GM19025 (cell line): ENCODE results near the gene TMEM80.
"Not testable (repeated sequence)": the region's sequence is repeated elsewhere in the genome, so short reads cannot be mapped to it uniquely, and the experiment has no call there.

Experiments used
- ATAC-seq: cut with Tn5 transposase; IDR thresholded peaks from one replicate; pipeline ENCODE4 v1.9.1; 2021; ENCODE audit warnings: mild to moderate bottlenecking, low read depth, moderate library complexity; ENCODE audit not compliant: unreplicated experiment

Gene TMEM80

DNA sequence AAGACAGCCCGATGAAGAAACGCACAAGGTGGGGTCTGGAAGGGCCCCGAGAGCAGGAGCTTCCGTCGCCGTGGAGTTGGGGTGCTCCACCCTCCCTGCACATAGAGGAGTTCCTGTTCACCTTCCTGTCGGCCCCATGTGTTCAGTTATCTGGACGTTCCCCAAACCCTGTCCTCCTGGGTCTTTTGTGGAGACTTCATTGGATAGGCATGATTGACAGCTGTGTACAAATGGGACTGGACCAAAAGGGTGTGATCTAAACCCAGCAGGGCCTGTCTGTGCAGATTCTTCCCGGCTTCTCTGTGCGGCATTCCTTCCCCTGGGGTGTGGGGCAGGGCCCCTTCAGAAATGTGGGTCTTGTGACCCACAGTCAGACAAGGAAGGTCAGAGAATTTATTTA is 42.3 kb downstream of the TMEM80 start:
- not testable (repeated sequence) for ATAC-seq

DNA sequence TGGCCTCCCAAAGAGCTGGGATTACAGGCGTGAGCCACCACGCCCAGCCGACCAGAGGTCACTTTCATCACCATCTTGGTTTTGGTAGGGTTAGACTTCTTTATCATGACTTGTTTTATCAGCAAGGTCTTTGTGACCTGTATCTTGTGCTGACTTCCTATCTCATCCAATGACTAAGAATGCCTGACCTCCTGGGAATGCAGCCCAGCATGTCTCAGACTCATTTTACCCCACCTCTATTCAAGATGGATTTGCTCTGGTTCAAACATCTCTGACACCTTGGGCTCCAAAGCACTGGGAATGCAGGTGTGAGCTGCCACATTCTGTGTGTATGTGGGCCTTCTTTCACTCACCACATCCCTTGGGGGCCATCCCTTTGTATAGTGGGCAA is 46.5 kb downstream of the TMEM80 start:
- ATAC-seq, result no peak

DNA sequence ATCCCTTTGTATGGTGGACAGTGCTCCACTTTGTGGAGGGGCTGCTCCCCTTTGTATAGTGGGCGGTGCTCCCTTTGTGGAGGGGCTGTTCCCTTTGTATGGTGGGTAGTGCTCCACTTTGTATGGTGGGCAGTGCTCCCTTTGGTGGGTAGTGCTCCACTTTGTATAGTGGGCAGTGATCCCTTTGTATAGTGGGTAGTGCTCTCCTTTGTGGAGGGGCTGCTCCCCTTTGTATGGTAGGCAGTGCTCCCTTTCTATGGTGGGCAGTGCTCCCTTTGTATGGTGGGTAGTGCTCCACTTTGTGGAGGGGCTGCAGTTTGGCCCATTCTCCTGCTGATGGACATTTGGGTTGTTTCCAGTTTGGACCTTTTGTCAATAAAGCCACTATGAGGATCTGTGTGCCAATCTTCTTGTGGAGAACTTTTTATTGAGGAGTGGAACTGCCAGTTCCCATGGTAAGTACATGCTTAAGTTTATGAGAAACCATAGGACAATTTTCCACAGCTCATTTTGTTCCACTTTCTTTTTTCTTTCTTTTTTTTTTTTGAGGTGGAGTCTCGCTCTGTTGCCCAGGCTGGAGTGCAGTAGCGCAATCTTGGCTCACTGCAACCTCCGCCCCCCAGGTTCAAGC is 47.1 kb downstream of the TMEM80 start:
- ATAC-seq, result no peak

DNA sequence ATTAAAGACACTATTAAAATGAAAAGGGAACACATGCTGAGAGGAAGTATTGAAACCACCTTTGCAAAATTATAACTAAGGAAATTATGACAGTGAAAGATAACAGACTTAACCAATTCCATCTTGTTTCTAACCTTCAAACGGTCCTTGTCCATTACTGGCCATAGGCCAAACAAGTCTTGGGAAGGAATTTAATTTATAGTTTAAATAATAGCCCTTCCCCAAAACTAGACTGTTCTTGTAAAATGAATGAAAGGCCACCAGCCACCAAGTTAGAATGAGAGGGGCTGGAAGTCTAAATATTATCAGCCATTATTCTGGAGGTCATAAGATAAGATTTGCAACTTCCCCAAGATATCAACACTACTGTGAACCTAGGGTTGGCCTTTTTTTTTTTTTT is 49.8 kb downstream of the TMEM80 start:
- ATAC-seq, result no peak

DNA sequence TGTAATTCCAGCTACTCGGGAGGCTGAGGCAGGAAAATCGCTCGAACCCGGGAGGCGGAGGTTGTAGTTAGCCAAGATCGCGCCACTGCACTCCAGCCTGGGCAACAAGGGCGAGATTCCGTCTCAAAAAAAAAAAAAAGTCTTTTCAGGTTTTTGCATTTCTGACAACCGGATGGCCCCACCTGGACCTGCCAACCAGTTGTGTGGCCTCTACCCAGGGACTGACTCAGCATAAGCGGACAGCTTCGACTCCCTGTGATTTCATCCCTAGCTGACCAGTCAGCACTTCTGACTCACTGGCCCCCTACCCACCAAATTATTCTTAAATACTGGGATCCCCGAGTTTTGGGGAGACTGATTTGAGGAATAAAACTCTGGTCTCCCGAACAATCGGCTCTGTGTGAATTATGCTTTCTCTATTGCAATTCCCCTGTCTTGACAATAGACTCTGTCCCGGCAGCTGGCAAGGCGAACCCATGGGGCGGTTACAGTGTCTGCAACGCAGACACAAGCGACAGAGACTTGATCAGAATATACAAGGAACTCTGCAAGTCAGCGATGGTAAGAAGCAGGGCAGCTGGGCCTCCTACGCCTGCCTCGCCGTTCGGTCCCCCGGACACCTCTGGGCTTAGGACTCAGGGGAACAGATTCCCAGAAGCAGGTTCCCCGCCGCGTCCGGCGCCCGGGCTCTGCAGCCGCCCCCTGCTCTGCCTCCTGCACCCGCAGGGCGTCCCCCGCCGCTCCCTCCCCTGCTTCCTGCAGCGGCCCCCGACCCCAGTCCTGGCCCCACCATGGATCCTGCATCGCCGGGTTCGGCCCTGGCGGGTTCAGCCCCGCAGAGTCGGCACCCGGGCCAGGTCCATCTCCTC is 50.9 kb downstream of the TMEM80 start:
- ATAC-seq, result no peak

DNA sequence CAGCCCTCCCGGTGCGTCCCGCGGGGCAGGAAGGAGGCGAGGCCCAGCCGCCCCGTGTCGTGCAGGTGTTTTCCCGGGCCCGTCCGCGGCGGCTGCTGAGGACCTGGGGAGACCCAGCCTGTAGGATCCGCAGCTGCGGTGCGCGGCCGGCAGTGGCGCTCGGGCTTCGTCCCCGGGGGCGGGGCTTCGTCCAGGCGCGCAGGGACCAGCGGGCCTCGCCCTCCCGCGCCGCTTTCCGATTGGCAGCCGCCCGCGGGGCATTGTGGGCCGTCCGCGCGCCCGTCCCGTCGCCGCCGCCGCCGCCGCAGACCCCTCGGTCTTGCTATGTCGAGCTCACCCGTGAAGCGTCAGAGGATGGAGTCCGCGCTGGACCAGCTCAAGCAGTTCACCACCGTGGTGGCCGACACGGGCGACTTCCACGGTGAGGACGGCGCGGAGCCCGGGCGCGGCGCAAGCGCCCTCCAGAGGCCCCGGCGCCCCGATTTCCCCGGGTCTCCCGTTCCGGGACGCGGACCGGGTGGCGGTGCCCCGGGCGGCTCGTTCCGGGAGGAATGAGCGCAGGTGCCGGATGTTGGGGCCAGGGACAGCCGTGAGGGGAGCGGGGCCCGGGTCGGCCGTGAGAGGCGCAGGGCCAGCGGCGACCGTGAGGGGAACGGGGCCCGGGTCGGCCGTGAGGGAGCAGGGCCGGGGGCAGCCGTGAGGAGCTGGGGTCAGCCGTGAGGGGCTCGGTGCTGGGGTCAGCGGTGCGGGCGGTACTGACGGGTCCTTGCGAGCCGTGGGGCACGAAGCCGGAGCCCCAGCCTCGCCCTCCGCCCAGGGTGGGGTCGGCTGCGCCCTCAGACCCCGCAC is 51.8 kb downstream of the TMEM80 start, which contains the start of gene TALDO1:
Gene TALDO1, plus strand, starts transcription at position 307 of the 849 bp plus-strand sequence. Its CDS starts 18 bp downstream, at position 325.
- peak; percentile 94 for ATAC-seq

DNA sequence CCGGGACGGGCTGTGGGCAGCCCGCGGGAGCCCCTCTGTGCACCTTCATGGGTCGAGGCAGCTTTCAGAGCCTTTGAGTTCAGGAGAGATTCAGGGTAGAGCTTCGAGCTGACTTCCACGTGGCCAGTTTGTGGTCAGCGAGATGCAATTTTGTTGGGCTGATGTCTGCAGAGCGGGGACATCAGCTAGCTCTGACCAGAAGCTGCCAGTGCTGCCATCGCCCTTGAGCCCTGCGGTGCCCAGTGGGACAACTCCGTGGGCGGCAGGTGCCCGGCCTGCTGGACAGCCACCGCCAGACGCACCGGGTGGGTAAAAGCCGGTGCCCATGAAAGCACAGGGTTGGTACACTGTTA is 52.4 kb downstream of the TMEM80 start:
- ATAC-seq, result no peak

DNA sequence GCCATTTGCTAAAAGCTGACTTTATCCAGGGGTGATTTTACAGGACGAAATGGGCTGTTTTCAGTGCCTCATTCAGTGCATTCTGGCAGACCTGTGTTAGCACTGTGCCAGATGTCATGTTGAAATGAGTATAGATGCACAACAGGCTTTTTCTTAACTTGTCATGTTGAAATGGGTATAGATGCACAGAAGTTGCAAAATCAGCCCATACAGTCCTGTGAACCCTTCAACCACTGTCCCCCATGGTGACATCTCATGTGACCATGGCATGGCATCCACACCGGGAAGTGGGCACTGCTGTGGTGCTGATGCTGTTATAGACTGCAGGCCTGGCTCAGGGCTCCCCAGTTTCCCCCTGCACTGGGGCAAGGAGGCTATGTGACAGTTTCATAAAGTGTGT is 54.1 kb downstream of the TMEM80 start:
- ATAC-seq, result no peak
